Astrocyte of the hippocampus (primary cell): ENCODE measurements around the gene ZSCAN12.
A peak's percentile ranks its signal among the peaks of the same experiment; 100 is the strongest.
"Not testable (repeated sequence)": the region's sequence is repeated elsewhere in the genome, so short reads cannot be mapped to it uniquely, and the experiment has no call there.

Experiments
- DNase-seq: peaks from one replicate; pipeline ENCODE4 v3.0.0; 2011; ENCODE audit warnings: low read depth, low spot score

ZSCAN12 gene

GRCh38 chr6:28395918-28396317, 3.6 kb downstream of the ZSCAN12 start:
- DNase-seq: no peak

GRCh38 chr6:28393912-28394662, 5.5 kb downstream of the ZSCAN12 start:
- DNase-seq: peak; percentile 13

- DNase-seq: no peak
Measured at GRCh38 chr6:28390688-28391087, 8.9 kb downstream of the ZSCAN12 start.

GRCh38 chr6:28384143-28384533, 15.4 kb downstream of the ZSCAN12 start:
- DNase-seq: no peak

- peak; percentile 90 for DNase-seq
Measured at GRCh38 chr6:28383235-28384142, 16.1 kb downstream of the ZSCAN12 start.

- DNase-seq: peak; percentile 50
Measured at GRCh38 chr6:28380381-28380780, 19.2 kb downstream of the ZSCAN12 start.

GRCh38 chr6:28378644-28379043, 20.9 kb downstream of the ZSCAN12 start:
- no peak for DNase-seq

- DNase-seq: no peak
Measured at GRCh38 chr6:28377879-28378278, 21.7 kb downstream of the ZSCAN12 start.

GRCh38 chr6:28373925-28374324, 25.6 kb downstream of the ZSCAN12 start:
- DNase-seq: no peak

GRCh38 chr6:28371706-28372451, 27.7 kb downstream of the ZSCAN12 start:
- no peak for DNase-seq

GRCh38 chr6:28371280-28371679, 28.3 kb downstream of the ZSCAN12 start:
- DNase-seq: no peak

- no peak for DNase-seq
Measured at GRCh38 chr6:28370440-28370839, 29.1 kb downstream of the ZSCAN12 start.

- no peak for DNase-seq
Measured at GRCh38 chr6:28369463-28369862, 30.1 kb downstream of the ZSCAN12 start.

- no peak for DNase-seq
Measured at GRCh38 chr6:28368522-28368921, 31.0 kb downstream of the ZSCAN12 start.

GRCh38 chr6:28365590-28365989, 34.0 kb downstream of the ZSCAN12 start:
- not testable (repeated sequence) for DNase-seq

- DNase-seq: no peak
Measured at GRCh38 chr6:28360961-28361360, 38.6 kb downstream of the ZSCAN12 start.

GRCh38 chr6:28359562-28359961, 40.0 kb downstream of the ZSCAN12 start:
- DNase-seq: not testable (repeated sequence)

GRCh38 chr6:28357036-28357435, 42.5 kb downstream of the ZSCAN12 start:
- DNase-seq: no peak

- no peak for DNase-seq
Measured at GRCh38 chr6:28356666-28357020, 42.9 kb downstream of the ZSCAN12 start.

GRCh38 chr6:28355743-28356665, 43.5 kb downstream of the ZSCAN12 start:
- DNase-seq: peak; percentile 94
